Tibial artery (tissue), 4 donors: ENCODE results near the gene ARMH3.

Experiments used
- DNase-seq, 2 donors: peaks; one replicate each; pipeline ENCODE4 v3.0.0-alpha.2; 2019
- H3K27ac ChIP-seq, 2 donors: fragments of 200-600 bp; sonication (generic) in 1 of 2; 1 replicate in 1 of 2; 2 replicates in 1 of 2; pipeline ENCODE4 v1.5.1; 2018 to 2019; ENCODE audit warnings: mild to moderate bottlenecking in 1 of 2
- H3K27me3 ChIP-seq, 2 donors: fragments of 200-600 bp; sonication (generic) in 1 of 2; one replicate each; pipeline versions ENCODE4 v1.5.1 to v1.6.0; 2016 to 2019
- H3K36me3 ChIP-seq, 3 donors: fragments of 200-600 bp; sonication (generic) in 2 of 3; one replicate each; pipeline ENCODE4 v1.5.1; 2016 to 2019; ENCODE audit warnings: mild to moderate bottlenecking in 2 of 3
- H3K4me1 ChIP-seq, 4 donors: fragments of 200-600 bp; sonication (generic) in 2 of 4; 1 replicate in 3 of 4; 2 replicates in 1 of 4; pipeline ENCODE4 v1.5.1; 2016 to 2019
- H3K4me3 ChIP-seq, 2 donors: fragments of 200-600 bp; sonication (generic) in 1 of 2; 1 replicate in 1 of 2; 2 replicates in 1 of 2; pipeline ENCODE4 v1.5.1; 2018 to 2019; ENCODE audit warnings: mild to moderate bottlenecking in 2 of 2
- H3K9me3 ChIP-seq, 3 donors: fragments of 200-600 bp; sonication (generic) in 1 of 3; one replicate each; pipeline ENCODE4 v1.5.1; 2016 to 2019
- CTCF ChIP-seq, 2 experiments: fragments of 200-600 bp in 1 of 2; fragments of 450-650 bp in 1 of 2; IDR thresholded peaks; one replicate each; pipeline ENCODE4 v1.5.1; 2017 to 2019; ENCODE audit warnings: antibody characterized with exemption in 2 of 2, mild to moderate bottlenecking in 1 of 2, moderate library complexity in 1 of 2
- intact Hi-C: fragments of 100-400 bp; cut with DNase I; formaldehyde crosslinking; loops from one replicate; pipeline ENCODE4 v1.15.0; 2023; ENCODE audit warnings: low total_unique reads

Gene ARMH3

GRCh38 chr10:101950213-101950612 lies 105.8 kb downstream of the ARMH3 start:
- peaks cover 0 to 10% (median 0%) of the 10 kb centered on the region in 3 donors for H3K9me3 ChIP-seq
- intact Hi-C loops: no loop called here
- no peak overlapping the region for H3K4me3 ChIP-seq

GRCh38 chr10:101941871-101942270 lies 114.1 kb downstream of the ARMH3 start:
- Histone ChIP-seq H3K9me3 (no peaks in the 10 kb centered on the region), H3K36me3 (peaks cover 0 to under 1% (median 0%) of the 10 kb centered on the region in 3 donors), H3K4me1 (peaks cover 0 to 58% (median 22%) of the 10 kb centered on the region in 4 donors), H3K4me3 (no peak overlapping the region), H3K27me3 (no peaks in the 10 kb centered on the region), H3K27ac (no peak overlapping the region)
- intact Hi-C loops: no loop called here
- TF ChIP-seq CTCF (IDR thresholded peaks at IDR 0.05): no peak
- DNase-seq: no peak

More at GRCh38 chr10:101950213-101950612, 105.8 kb downstream of the ARMH3 start:
- H3K4me1 ChIP-seq: no peaks in the 10 kb centered on the region
- no peaks in the 10 kb centered on the region for H3K27me3 ChIP-seq
- no peak for TF ChIP-seq CTCF (IDR thresholded peaks at IDR 0.05)
- no peak overlapping the region for H3K27ac ChIP-seq
- peaks cover 38 to 55% (median 39%) of the 10 kb centered on the region in 3 donors for H3K36me3 ChIP-seq
- no peak for DNase-seq

GRCh38 chr10:101940916-101941315 lies 115.1 kb downstream of the ARMH3 start:
- Histone ChIP-seq H3K27me3 (no peaks in the 10 kb centered on the region), H3K4me1 (peaks cover 0 to 59% (median 22%) of the 10 kb centered on the region in 4 donors), H3K4me3 (no peak overlapping the region), H3K36me3 (no peaks in the 10 kb centered on the region), H3K9me3 (no peaks in the 10 kb centered on the region), H3K27ac (peak overlapping the region in 1 of 2 donors; percentile 76)
- no peak for DNase-seq
- intact Hi-C loops: no loop called here
- no peak for TF ChIP-seq CTCF (IDR thresholded peaks at IDR 0.05)

- H3K27me3 ChIP-seq: no peaks in the 10 kb centered on the region
- no peak for TF ChIP-seq CTCF (IDR thresholded peaks at IDR 0.05)
- H3K4me1 ChIP-seq: peaks cover 0 to 62% (median 22%) of the 10 kb centered on the region in 4 donors
- H3K27ac ChIP-seq: peak overlapping the region; percentile 53 to 76
- no peaks in the 10 kb centered on the region for H3K9me3 ChIP-seq
- H3K36me3 ChIP-seq: no peaks in the 10 kb centered on the region
- no peak for DNase-seq
- H3K4me3 ChIP-seq: no peak overlapping the region
- intact Hi-C loops: no loop called here
Measured at GRCh38 chr10:101939729-101940128, 116.2 kb downstream of the ARMH3 start.

GRCh38 chr10:101939008-101939648 lies 116.8 kb downstream of the ARMH3 start:
- peak overlapping the region; percentile 53 to 76 for H3K27ac ChIP-seq
- H3K9me3 ChIP-seq: no peaks in the 10 kb centered on the region
- H3K36me3 ChIP-seq: no peaks in the 10 kb centered on the region
- intact Hi-C loops: no loop called here
- DNase-seq: no peak
- H3K27me3 ChIP-seq: no peaks in the 10 kb centered on the region
- H3K4me1 ChIP-seq: peaks cover 0 to 68% (median 22%) of the 10 kb centered on the region in 4 donors
- no peak for TF ChIP-seq CTCF (IDR thresholded peaks at IDR 0.05)
- no peak overlapping the region for H3K4me3 ChIP-seq
